Endothelial cell of umbilical vein (primary cell): ENCODE data around the gene RPLP2. TPM values are rescaled to one million over a fixed set of nuclear protein-coding genes. Genes with fewer than 3 reads are reported as not detected.

Experiments
- BruUV-seq: library from RNA; stranded (reverse); fragments of 400-500 nt; replicated peaks from 2 replicates; lab custom pipeline; 2021; lab: Mats Ljungman, UMichigan
- CTCF ChIA-PET: fragments of 300-600, 350-600 bp; sonication (Branson Sonifier 250); formaldehyde crosslinking; loops from one replicate; lab custom pipeline; 2021; ENCODE audit warnings: antibody characterized with exemption, inconsistent platforms; lab: Charles Lee
- POLR2A ChIA-PET: fragments of 300-600, 350-600 bp; sonication (Branson Sonifier 250); formaldehyde crosslinking; loops from one replicate; lab custom pipeline; 2021; ENCODE audit warnings: antibody characterized with exemption, inconsistent platforms; lab: Charles Lee
- DNase-seq: peaks from one replicate; pipeline ENCODE4 v3.0.0-alpha.2; 2011; ENCODE audit warnings: low read depth, low spot score
- FAIRE-seq: peaks from 2 replicates; lab custom pipeline; 2011; peaks lifted over from hg19 to GRCh38; lab: Jason Lieb, UNC
- H2AFZ ChIP-seq: 2 replicates; pipeline ENCODE4 v1.6.0; 2012; ENCODE audit warnings: low read depth, low read length, control low read depth, inconsistent platforms
- H3K27ac ChIP-seq: 2 replicates; pipeline ENCODE4 v1.5.1; 2011; ENCODE audit warnings: low read depth, mild to moderate bottlenecking, control low read depth, low read length, moderate library complexity; ENCODE audit not compliant: insufficient read depth
- H3K27me3 ChIP-seq, 2 experiments: 2 replicates each; pipeline versions ENCODE4 v1.6.0 to v1.6.1; 2011; ENCODE audit warnings: low read length in 2 of 2, mixed read lengths in 1 of 2; ENCODE audit not compliant: control insufficient read depth in 2 of 2, insufficient read depth in 2 of 2
- H3K36me3 ChIP-seq, 2 experiments: 2 replicates in 1 of 2; 3 replicates in 1 of 2; pipeline ENCODE4 v1.5.1; 2011; ENCODE audit warnings: low read length in 2 of 2, mild to moderate bottlenecking in 1 of 2, moderate library complexity in 1 of 2; ENCODE audit not compliant: control insufficient read depth in 2 of 2, insufficient read depth in 2 of 2; ENCODE audit errors: extremely low read depth in 1 of 2
- H3K4me1 ChIP-seq: 3 replicates; pipeline ENCODE4 v1.5.1; 2011; ENCODE audit warnings: mild to moderate bottlenecking, low read length; ENCODE audit not compliant: control insufficient read depth, insufficient read depth; ENCODE audit errors: extremely low read depth
- H3K4me2 ChIP-seq: 2 replicates; pipeline ENCODE4 v1.6.1; 2011; ENCODE audit warnings: low read length, control low read depth, mixed read lengths; ENCODE audit not compliant: insufficient read depth
- H3K4me3 ChIP-seq, 3 experiments: fragments of 200-600 bp in 1 of 3; sonication (generic), shearing (Covaris generic) in 1 of 3; replicated peaks in 1 of 3; 2 replicates each; pipeline ENCODE4 v1.5.1; 2011 to 2016; ENCODE audit warnings: control low read depth in 3 of 3, low read length in 3 of 3, mild to moderate bottlenecking in 2 of 3, inconsistent platforms in 1 of 3, low read depth in 1 of 3, moderate library complexity in 1 of 3; ENCODE audit not compliant: insufficient read depth in 1 of 3
- H3K79me2 ChIP-seq: 2 replicates; pipeline ENCODE4 v1.6.0; 2012; ENCODE audit warnings: low read length, inconsistent platforms; ENCODE audit not compliant: control insufficient read depth, insufficient read depth
- H3K9ac ChIP-seq: replicated peaks from 2 replicates; pipeline ENCODE3; 2011; ENCODE audit warnings: low read length, control low read depth; ENCODE audit not compliant: insufficient read depth; ENCODE audit errors: extremely low read depth
- H3K9me1 ChIP-seq: replicated peaks from 3 replicates; pipeline ENCODE4 v1.6.0; 2011; ENCODE audit warnings: mild to moderate bottlenecking, low read length; ENCODE audit not compliant: control insufficient read depth, insufficient read depth; ENCODE audit errors: extremely low read depth
- H3K9me3 ChIP-seq: replicated peaks from 2 replicates; pipeline ENCODE4 v1.5.1; 2012; ENCODE audit warnings: low read length, inconsistent platforms; ENCODE audit not compliant: control insufficient read depth, insufficient read depth
- H4K20me1 ChIP-seq: replicated peaks from 2 replicates; pipeline ENCODE3; 2011; ENCODE audit warnings: mild to moderate bottlenecking, low read length; ENCODE audit not compliant: control insufficient read depth, insufficient read depth; ENCODE audit errors: extremely low read depth
- EZH2 ChIP-seq: IDR thresholded peaks from 2 replicates; pipeline ENCODE4 v1.6.1; 2012; ENCODE audit warnings: borderline replicate concordance, low read depth, mild to moderate bottlenecking, moderate library complexity, low read length, inconsistent platforms; ENCODE audit not compliant: severe bottlenecking
- FOS ChIP-seq: IDR thresholded peaks from 2 replicates; pipeline ENCODE4 v1.6.1; 2011; ENCODE audit warnings: mild to moderate bottlenecking, low read length, moderate library complexity, borderline replicate concordance; ENCODE audit not compliant: insufficient read depth
- GATA2 ChIP-seq: IDR thresholded peaks from 2 replicates; pipeline ENCODE4 v1.7.0; 2011; ENCODE audit warnings: low read depth, mild to moderate bottlenecking, moderate library complexity, mixed read lengths, low read length; ENCODE audit not compliant: insufficient read length, insufficient read depth
- JUN ChIP-seq: IDR thresholded peaks from 2 replicates; pipeline ENCODE4 v1.6.1; 2011; ENCODE audit warnings: borderline replicate concordance, low read depth; ENCODE audit not compliant: insufficient read length, insufficient read depth
- MAX ChIP-seq: IDR thresholded peaks from 2 replicates; pipeline ENCODE4 v1.6.1; 2011; ENCODE audit not compliant: insufficient read depth, insufficient read length
- MYC ChIP-seq: IDR thresholded peaks from one replicate; pipeline ENCODE4 v1.6.1; 2011; ENCODE audit warnings: mild to moderate bottlenecking, low read depth, low read length
- POLR2A ChIP-seq: IDR thresholded peaks from 2 replicates; pipeline ENCODE4 v1.6.1; 2012; ENCODE audit warnings: low read depth, mild to moderate bottlenecking, control low read depth, low read length
- POLR2AphosphoS5 ChIP-seq: IDR thresholded peaks from 2 replicates; pipeline ENCODE4 v1.6.1; 2012; ENCODE audit warnings: low read depth, mild to moderate bottlenecking, control low read depth, low read length, moderate library complexity; ENCODE audit not compliant: insufficient read depth
- dilution Hi-C: fragments of 300-500 bp; cut with MboI; formaldehyde crosslinking; loops from one replicate; pipeline ENCODE4 v1.15.0; 2019; ENCODE audit warnings: low sequenced_read_pairs; ENCODE audit not compliant: extremely low pct_ligation_motif_present
- intact Hi-C: fragments of 100-400 bp; cut with micrococcal nuclease; formaldehyde crosslinking; loops from one replicate; pipeline ENCODE4 v1.10.0; 2022
- polyA plus RNA-seq, 4 experiments: library from polyadenylated mRNA; depleted of rRNA in 3 of 4; stranded (reverse) in 3 of 4; unstranded in 1 of 4; fragments of >200 nt; gene quantifications; 2 replicates each; pipeline versions ENCODE4 v1.2.1 to v1.2.3, GENCODE V29; 2011 to 2012; ENCODE audit warnings: missing spikeins in 1 of 4
- total RNA-seq: library from RNA; stranded (reverse); gene quantifications from 2 replicates; pipeline ENCODE4 v1.2.3, GENCODE V29; 2021
- TF ChIP-seq, protein P1 (sequence below), 2 donors: IDR thresholded peaks; 1 replicate in 1 of 2; 2 replicates in 1 of 2; pipeline ENCODE4 v1.5.1; 2011; ENCODE audit warnings: low read length in 2 of 2, mild to moderate bottlenecking in 2 of 2, moderate library complexity in 2 of 2, control low read depth in 1 of 2, inconsistent platforms in 1 of 2, low read depth in 1 of 2; ENCODE audit not compliant: insufficient read depth in 1 of 2; ENCODE audit errors: extremely low read depth in 1 of 2

The RPLP2 gene
- total and polyA plus RNA-seq, 2 donors (not counting 3 experiments of a cell fraction or from before 2014, with no cell fraction given) = 1,579 to 1,739 TPM

DNA sequence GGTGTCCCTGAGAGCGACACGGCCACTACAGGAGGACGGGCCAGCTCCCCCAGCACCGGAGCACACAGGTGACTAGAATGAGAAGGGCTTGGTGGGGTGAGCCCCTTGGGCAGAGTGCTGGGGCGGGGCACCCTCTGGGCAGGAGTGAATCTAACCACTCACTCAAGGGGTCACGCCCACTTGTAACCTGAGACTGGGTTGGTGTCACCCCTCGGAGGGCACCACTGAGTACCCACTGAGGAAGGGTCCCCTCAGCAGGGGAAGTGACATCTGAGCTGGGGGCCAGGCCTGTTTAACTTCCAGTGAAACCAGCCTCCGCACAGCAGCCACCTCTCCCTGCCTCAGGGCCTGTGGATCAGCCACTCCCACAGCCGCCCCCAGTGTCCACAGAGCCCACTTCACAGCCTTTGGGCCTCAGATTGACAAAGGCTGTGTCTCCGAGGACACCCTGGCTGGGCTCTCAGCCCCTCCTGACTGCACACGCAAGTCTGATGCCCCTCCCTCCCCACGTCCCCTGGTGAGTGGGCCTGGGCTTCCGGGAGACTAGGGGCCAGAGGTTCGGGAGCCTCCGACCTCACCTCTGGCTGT lies 38.1 kb upstream of the RPLP2 start:
- Histone ChIP-seq H3K27me3 (no peaks in the 10 kb centered on the region), H3K4me1 (peaks cover 17% of the 10 kb centered on the region), H3K9ac (no peak overlapping the region), H2AFZ (no peak overlapping the region), H3K4me2 (no peak overlapping the region), H3K9me1 (no peaks in the 10 kb centered on the region), H3K9me3 (no peaks in the 10 kb centered on the region), H4K20me1 (no peaks in the 10 kb centered on the region), H3K27ac (no peak overlapping the region), H3K36me3 (peaks cover 17 to 37% of the 10 kb centered on the region in 2 experiments), H3K79me2 (peaks cover 51% of the 10 kb centered on the region), H3K4me3 (no peak overlapping the region)
- ChIA-PET CTCF (no interaction called here), POLR2A (no interaction called here)
- TF ChIP-seq, protein P1, sequence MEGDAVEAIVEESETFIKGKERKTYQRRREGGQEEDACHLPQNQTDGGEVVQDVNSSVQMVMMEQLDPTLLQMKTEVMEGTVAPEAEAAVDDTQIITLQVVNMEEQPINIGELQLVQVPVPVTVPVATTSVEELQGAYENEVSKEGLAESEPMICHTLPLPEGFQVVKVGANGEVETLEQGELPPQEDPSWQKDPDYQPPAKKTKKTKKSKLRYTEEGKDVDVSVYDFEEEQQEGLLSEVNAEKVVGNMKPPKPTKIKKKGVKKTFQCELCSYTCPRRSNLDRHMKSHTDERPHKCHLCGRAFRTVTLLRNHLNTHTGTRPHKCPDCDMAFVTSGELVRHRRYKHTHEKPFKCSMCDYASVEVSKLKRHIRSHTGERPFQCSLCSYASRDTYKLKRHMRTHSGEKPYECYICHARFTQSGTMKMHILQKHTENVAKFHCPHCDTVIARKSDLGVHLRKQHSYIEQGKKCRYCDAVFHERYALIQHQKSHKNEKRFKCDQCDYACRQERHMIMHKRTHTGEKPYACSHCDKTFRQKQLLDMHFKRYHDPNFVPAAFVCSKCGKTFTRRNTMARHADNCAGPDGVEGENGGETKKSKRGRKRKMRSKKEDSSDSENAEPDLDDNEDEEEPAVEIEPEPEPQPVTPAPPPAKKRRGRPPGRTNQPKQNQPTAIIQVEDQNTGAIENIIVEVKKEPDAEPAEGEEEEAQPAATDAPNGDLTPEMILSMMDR (IDR thresholded peaks at IDR 0.05; ENCODE audit: extremely low read depth in 1 of 2, insufficient read depth in 1 of 2, low read depth in 1 of 2, low read length in 2 of 2) = no peak
- no peak for TF ChIP-seq MYC
- no peak for TF ChIP-seq EZH2
- no peak for TF ChIP-seq MAX
- TF ChIP-seq JUN = no peak
- no peak for TF ChIP-seq GATA2
- no peak for TF ChIP-seq POLR2A
- TF ChIP-seq FOS = no peak
- no peak for TF ChIP-seq POLR2AphosphoS5
- FAIRE-seq (no peak), DNase-seq (no peak)
- dilution Hi-C loops (no loop called here), intact Hi-C loops (no loop called here)
- BruUV-seq = no TSS peak
